ENCODE results near the gene CNOT11. TPM values are rescaled to one million over a fixed set of nuclear protein-coding genes. Genes with fewer than 3 reads are reported as not detected.
"Not testable (repeated sequence)": the region's sequence is repeated elsewhere in the genome, so short reads cannot be mapped to it uniquely, and the experiment has no call there.

The CNOT11 gene
- total RNA-seq, 1 experiment from 2014 or later, result 64.9 TPM

DNA sequence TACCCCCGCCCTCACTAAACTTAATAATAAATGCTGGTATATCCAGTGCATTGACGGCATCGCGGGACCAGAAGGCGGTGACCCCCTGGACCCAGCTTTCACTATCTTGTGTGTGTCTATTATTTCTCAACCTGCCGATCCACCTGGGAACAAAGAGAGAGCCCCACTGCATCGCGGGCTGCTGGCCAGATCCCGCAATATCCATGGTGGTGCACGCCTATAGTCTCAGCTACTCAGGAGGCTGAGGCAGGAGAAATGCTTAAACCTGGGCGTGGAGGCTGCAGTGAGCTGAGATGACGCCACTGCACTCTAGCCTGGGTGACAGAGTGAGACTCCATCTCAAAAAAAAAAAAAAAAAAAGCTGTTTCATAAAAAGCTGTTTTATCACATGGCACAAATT is 7.8 kb upstream of the CNOT11 start:
- peak; percentile 56 for DNase-seq (ENCODE audit: low spot score)

DNA sequence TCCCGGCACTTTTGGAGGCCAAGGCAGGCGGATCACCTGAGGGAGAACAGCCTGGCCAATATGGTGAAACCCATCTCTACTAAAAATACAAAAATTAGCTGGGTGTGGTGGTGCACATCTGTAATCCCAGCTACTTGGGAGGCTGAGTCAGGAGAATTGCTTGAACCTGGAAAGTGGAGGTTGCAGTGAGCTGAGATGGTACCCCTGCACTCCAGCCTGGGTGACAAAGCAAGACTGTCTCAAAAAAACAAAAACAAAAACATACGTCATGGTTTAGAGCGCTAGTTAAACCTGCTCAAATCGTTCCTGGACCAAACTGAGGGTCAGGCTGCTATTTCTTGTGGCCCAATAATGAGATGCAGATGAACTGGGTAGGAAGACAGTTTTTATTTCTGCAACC is 7.2 kb upstream of the CNOT11 start:
- DNase-seq (ENCODE audit: low spot score), result not testable (repeated sequence)

DNA sequence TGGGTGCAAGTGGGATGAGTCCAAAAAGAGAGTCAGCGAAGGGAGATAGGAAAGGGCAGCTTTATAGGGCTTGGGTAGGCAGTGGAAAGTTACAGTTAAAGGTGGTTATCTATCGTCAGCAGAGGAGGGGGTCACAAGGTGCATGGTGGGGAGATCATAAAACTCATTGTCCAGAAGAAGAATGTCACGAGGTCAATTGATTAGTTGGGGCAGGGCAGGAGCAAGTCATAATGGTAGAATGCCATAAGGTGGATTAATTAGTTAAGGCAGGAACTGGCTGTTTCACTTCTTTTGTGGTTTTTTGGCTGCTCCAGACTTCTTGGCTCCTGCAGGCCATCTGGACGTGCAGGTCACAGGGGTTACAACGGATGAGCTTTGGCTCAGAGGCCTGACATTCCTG is 3.9 kb upstream of the CNOT11 start:
- not testable (repeated sequence) for DNase-seq (ENCODE audit: low spot score)

DNA sequence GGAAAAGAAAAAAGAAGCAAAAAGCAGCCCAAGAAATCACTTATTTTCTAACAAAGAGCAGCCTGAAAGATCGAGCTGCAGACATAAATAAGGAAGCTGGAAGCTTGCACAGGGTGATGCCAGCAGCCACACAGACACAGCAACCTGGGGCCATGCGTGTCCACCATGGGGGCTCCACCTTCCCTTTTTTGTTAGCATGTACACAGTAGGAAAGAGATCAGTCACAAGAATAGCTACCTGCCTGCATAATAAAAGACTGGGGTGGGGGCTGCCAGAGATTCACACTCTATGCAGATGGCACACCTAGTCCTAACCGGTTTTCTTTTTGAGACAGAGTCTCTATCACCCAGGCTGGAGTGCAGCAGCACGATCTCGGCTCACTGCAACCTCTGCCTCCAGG is 2.9 kb upstream of the CNOT11 start:
- DNase-seq (ENCODE audit: low spot score), result no peak

DNA sequence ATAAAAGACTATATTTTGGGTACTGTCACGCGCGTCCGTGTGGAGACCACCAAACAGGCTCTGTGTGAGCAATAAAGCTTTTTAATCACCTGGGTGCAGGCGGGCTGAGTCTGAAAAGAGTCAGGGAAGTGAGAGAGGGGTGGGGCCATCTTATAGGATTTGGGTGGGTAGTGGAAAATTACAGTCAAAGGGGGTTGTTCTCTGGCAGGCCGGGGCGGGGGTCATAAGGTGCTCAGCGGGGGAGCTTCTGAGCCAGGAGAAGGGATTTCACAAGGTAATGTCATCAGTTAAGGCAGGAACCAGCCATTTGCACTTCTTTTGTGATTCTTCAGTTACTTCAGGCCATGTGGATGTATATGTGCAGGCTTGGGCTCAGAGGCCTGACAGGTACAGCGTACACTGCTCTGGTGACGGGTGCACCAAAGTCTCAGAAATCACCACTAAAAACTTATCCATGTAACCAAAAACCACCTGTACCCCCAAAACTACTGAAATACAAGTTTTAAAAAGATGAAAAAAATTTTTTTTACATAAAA is 1.4 kb upstream of the CNOT11 start:
- DNase-seq (ENCODE audit: low spot score), result not testable (repeated sequence)

DNA sequence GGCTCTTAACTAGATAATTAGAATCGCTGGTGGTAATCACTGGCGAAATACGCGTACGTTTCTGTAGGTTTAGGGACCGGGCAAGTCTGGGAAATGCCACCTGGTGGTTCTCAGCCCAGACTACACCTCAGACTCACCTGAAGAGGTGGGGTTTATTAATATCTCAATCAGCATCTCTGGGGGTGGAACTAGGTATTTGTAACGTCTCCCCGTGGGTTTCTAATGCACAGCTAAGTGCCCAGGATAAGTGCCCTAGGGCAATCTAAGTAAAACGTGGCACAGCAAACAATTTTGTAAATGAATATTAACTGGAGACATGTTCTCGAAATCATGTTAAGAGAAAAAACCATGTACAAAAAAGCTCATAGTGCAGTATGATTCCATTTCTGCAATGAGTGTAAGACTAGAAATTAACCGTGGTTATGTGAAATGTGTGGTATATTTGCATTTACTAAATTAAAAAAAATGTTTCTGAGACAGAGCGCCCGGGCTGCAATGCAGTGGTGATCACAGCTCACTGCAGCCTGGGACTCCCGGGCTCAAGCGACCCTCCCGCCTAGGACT is 760 bp upstream of the CNOT11 start:
- peak; percentile 89 for DNase-seq (ENCODE audit: low spot score)

DNA sequence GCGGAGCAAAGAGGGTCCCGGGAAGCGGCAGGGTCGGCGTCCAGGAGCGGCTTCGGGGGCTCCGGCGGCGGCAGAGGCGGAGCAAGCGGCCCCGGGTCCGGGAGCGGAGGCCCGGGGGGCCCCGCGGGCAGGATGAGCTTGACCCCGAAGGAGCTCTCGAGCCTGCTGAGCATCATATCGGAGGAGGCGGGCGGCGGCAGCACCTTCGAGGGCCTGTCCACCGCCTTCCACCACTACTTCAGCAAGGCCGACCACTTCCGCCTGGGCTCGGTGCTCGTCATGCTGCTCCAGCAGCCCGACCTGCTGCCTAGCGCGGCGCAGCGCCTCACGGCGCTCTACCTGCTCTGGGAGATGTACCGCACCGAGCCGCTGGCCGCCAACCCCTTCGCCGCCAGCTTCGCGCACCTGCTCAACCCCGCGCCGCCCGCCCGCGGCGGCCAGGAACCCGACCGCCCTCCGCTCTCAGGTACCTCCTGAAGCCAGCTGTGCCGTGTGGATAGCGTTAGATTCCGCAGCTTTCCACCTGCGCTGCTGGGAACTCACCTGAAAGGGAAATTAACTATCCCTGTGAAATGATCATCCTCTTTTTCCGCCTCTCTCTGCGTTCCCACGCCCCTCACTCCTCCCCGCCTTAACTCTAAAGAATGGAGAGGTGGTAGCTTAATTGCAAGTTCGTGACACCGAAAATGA is 472 bp downstream of the CNOT11 start:
- DNase-seq (ENCODE audit: low spot score), result peak; percentile 67

DNA sequence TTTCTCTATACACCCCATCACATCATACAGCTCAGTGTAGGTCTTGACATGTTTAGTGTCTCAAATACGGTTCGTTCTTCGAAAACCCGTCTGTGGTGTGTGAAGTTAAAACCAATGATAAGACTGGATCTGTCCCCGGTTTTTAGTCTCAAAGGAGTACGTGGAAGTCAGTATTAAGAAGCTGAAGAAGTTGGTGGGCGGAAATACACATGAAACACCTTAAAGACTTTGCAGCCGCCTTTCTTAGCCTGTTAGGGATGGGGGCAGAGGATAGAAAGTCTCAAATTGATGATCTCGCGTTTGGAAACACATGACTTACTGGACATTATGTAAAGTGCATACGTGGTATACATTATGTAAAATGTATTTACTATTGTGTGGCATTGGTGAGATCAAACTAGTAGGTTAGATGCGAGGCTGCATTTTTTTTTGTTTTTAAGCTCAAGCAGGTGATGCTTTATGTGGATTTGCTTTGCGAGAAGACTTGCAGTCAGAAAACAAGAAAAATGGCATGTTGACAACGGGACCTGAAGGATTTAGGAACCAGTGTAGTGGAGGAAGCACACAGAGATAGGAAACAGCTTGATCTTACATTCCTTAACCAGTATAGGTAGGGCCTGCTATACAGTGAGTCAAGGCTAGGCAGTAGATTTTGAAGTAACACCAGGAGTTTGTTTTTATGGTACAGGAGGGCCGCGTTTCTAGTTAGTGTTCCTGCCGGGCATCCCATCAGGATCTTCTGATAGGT is 1.2 kb downstream of the CNOT11 start:
- DNase-seq (ENCODE audit: low spot score), result peak; percentile 34

DNA sequence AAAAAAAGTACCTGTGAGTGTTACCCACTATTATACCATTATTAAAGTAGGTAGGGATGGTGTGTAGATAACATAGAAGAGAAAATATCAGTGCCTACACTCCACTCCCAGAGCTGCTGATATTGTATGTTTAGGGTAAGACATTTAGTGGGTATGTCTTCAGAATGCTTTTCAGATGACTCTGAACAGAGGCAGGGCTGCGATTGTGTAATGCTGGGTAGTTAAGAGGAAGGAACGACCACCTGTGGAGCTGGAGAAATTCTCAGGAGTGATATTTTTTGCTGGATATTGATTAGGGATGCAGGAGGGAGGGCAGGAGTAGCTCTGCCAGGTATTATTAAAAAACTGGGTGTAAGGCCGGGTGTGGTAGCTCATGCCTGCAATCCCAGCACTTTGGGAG is 2.8 kb downstream of the CNOT11 start:
- DNase-seq (ENCODE audit: low spot score), result no peak

DNA sequence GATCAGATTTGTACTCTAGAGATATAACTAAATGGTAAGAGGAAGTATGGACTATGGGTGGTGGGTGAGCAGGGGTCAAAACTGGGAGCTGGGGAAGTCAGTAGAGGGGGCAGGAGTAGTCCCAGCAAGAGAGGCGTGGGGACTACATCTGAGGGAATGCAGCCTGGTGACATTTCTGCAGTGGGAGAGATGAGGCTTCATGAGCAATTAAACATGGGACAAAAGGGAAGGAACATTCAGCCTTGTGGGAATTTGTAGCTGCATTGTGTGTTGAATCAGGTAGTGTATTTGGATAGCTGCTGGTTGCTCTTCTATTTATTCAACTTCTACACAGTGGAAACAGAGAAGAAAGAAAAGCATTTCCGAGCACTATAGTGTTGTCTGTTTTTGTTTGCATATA is 3.6 kb downstream of the CNOT11 start:
- DNase-seq (ENCODE audit: low spot score), result no peak

DNA sequence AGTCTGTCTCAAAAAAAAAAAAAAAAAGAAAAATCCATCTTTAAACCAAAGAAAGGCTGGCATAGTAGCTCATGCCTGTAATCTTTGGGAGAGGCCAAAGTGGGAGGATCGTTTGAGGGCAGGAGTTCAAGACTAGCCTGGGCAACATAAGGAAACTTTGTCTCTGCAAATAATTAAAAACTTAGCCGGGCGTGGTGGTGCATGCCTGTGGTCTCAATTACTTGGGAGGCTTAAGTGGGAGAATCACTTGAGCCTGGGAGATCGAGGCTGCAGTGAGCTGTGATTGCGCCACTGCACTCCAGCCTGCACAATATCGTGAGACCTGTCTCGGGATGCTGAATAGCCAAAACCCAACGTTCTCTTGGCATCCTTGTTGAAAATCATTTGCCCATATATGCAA is 6.1 kb downstream of the CNOT11 start:
- no peak for DNase-seq (ENCODE audit: low spot score)

DNA sequence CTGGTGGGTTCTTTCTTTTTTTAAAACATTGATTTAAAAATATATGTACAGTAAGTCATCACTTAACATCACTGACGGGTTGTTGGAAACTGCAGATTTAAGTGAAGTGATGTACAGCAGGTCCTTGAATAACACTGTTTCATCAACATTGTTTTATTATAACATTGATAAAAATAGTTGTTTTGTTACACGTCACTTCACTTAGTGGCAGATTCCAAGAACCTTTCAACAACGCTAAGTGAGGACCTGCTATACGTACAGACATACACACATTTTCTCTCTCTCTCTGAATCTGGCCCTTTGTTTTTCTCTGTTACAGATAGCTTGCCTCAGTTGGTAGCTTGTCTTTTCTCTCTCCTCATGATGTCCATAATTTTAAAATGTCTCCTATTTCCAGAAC is 9.5 kb downstream of the CNOT11 start:
- DNase-seq (ENCODE audit: low spot score), result no peak

DNA sequence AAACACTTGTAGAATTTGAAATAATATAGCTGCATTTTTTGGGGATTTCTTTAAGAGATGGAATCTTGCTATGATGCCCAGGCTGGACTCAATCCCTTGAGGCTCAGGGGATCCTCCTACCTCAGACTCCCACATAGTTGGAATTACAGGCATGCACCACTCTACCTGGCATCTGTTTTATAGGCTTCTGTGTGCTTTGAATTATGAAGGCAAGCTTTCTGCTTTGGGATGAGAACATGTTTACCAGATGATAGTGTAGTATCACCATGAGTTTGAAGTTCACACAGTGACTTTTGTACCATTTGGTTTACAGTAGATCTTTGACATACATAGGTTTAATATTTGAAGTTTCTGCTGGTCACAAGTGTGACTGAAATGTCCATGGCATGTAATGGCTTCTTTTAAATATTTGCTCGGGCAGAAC is 10.7 kb downstream of the CNOT11 start:
- DNase-seq (ENCODE audit: low spot score), result no peak

DNA sequence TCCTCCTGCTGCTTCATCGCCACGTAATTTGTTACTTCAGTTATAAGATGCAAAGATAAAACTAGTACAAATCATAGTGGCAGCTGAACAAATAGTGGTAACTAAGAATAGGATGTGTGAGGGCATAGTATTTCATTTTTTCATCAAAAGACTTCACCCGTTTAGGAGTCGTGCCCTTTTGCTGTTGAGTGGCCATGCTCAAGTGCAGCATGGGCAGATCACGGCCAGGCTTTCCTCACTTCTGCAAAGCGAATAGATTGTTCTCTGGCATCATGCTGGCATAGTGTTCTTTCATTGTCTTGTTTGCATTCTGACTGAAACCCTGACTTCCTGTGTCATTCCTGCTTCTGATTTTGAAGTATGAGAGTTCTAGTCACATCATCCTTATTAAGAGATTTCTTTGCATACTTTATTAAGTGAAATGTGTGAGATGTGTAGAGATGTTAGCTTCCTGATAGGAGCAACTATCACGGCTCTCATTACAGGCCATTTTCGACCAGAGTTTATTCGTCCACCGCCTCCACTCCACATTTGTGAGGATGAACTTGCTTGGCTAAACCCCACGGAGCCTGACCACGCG is 11.8 kb downstream of the CNOT11 start:
- DNase-seq (ENCODE audit: low spot score), result no peak

DNA sequence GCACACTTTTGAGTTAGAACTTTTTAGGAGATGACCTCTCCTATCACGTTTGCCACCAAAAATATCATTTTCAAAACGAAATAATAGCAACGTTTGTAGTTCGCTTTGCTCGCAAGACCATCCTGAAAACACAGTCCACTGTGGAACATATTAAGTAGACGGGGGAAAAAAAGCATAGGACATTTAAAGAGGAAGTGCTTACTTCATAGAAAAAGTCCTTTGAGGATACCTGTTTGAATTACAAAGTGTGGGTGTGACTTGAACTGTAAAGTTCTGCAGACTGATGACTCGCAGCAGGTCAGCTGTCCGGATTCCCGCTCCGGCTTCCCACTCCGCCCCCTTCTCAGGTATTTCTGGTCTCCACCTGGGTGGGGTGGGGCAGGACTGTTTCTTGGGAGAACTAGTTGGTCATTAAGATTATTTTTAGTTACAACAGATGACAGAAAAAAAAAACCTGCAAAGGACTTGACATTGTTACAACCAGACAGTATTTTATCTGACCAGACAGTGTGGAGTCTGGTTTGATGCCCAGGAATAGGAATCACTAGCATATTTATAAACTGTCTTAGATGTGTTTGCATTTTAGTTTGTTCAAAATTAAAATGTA is 13.3 kb downstream of the CNOT11 start:
- DNase-seq (ENCODE audit: low spot score), result peak; percentile 71

DNA sequence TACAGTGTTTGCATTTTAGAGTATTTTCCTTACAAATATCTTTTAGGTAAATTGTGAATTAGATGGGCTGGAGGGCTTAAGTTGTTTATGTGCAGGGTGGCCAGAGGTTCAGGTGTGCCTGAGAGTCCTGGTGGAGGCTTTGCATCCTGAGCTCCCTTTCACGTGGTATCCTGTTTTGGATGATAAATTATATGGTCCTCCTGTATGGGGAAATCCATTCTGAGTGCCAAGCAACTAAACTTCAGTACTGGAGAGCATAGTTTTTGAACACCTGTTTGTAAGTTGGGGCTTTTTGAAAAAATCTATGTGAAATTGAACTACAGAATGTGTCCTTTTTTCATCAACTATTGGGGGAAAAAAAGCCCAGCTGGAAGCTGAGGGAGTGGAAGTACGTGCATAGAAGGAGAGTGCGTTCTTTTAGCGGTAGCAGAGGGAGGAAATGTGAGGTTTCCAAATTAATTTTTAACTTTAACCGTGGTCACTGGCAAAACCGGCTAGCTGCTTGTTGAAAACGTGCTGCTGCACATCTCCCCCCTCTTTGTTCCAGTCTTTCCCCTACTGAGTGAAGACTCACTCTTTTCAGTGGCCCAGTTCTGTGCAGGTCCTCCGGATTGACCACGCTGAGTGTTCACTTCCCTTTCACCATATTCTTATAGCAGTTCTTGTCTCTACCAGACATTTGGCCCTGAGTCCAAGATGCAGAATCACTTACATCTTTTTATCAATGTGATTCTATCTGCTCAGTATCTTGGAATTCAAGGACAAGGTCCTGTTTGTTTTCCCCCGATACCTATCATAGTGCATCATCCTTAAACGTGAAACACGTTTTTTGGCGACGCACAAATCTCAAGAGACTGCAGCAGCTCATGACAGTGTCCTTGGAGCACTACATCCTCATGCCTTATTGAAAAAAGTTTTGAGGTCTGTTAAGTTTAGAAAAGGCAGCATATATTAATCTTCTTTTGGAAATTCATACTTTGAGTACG is 15.3 kb downstream of the CNOT11 start:
- DNase-seq (ENCODE audit: low spot score), result peak; percentile 31

DNA sequence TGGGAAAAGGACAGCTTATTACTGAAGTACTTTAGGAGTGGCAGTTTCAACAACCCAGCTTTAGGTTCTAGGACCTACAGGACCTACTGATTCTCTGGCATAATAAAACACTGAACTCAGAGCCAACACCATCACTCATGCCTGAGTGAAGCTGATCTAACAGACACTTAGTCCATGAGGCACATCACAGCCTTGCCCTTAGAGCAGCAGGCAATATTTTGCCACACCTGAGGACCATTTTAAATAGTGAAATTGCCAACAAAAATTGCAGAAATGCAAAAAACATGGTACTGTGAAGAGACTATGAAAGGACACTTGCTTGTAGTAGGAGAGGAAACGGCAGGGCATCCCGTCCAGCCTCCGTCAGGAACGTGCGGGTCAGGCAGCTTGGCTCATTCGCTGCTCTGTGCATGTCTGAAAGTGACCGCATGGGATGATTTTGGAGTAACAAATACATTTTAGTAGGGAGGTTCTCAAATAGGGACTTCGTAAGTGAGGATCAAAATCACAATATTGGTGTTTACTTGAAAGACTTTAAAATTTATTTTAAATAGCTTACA is 18.1 kb downstream of the CNOT11 start:
- DNase-seq (ENCODE audit: low spot score), result no peak

DNA sequence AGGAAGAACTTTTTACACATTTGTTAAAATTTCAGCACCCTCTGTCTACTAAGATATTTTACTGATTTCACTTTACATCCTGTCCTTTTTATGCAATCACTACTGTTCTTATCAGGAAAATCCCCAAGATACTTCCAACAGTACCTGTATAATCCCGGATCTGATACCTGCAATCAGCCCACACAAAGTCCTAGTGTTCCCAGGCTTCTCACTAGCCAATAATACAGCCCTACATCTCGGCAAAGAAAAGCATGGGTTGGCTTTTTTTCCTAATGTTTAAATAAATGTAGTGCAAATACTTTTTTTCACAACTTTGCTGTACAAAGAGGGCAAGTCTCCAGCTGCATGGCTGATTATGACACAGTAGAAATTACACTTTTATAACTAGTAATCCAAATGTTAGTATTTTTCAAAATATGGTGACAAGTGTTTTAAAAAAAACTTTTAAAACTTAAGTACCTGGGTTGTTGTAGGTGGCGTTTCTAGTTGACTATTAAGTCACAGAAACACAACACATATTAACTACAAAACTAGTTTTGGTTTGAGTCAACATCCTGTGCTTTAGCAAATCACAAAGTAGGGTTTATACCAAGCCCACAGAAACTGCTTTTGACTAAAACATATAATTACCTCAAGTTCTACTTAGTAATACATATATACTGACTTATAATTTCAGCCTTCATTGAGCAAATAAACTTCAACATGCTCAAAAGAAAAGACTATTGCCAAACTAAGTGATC is 19.5 kb downstream of the CNOT11 start:
- no peak for DNase-seq (ENCODE audit: low spot score)

DNA sequence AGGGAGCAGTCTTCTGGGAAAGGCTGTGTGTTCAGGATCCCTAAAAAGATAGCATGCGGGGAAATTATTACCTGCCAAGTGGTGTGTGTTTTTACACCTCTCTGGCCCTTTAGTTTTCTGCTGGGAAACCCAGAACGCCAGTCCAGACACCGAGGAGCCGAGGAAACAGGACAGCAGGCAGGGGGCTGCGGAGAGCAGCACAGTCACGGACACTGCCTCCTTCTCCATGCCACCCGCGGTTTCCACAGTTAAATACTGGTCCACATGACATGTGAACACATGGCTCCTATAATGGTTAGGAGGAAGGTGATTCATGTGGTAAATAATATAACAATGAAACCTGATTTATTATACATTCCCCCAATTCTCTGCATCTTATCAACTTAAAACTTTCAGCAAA is 20.4 kb downstream of the CNOT11 start:
- no peak for DNase-seq (ENCODE audit: low spot score)

DNA sequence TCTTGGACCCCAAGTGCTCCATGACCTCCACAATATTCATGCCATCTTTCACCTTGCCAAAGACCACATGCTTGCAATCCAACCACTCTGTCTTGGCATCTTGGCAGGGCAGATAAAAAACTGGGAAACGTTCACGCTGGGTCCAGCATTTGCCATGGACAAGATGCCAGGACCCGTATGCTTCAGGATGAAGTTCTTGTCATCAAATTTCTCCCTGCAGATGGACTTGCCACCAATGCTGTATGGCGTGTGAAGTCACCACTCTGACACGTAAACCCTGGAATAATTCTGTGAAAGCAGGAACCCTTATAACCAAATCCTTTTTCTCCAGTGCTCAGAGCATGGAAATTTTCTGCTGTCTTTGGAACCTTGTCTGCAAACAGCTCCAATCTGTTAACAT is 21.5 kb downstream of the CNOT11 start:
- no peak for DNase-seq (ENCODE audit: low spot score)
